SK-N-SH (cell line): ENCODE data around the gene TBL1X. TPM values are rescaled to one million over a fixed set of nuclear protein-coding genes. Genes with fewer than 3 reads are reported as not detected.

Experiments used
- CTCF ChIA-PET: fragments of 300-600, 350-600 bp; formaldehyde crosslinking; extraction: SDS; loops from one replicate; lab custom pipeline; 2021; lab: Yijun Ruan, JAX
- POLR2A ChIA-PET: fragments of 350-600 bp; sonication (Branson Sonifier 250); formaldehyde crosslinking; extraction: SDS; loops from one replicate; lab custom pipeline; 2020; ENCODE audit warnings: antibody characterized with exemption, inconsistent platforms; lab: Yijun Ruan, JAX
- DNase-seq: peaks from one replicate; pipeline ENCODE4 v3.0.0; 2012
- H2AFZ ChIP-seq: fragments of 200-600 bp; sonication (generic); 2 replicates; pipeline ENCODE4 v1.8.1; 2016; ENCODE audit warnings: antibody characterized with exemption, mild to moderate bottlenecking, low read depth
- H3F3A ChIP-seq: fragments of 200-600 bp; sonication (generic); replicated peaks from 2 replicates; pipeline ENCODE3; 2016; ENCODE audit warnings: antibody characterized with exemption, mild to moderate bottlenecking; ENCODE audit not compliant: insufficient read depth
- H3K27ac ChIP-seq, 2 experiments: fragments of 200-500 bp in 1 of 2; fragments of 200-600 bp in 1 of 2; sonication (Bioruptor generic) in 1 of 2; sonication (generic), shearing (Covaris generic) in 1 of 2; 2 replicates each; pipeline versions ENCODE4 v1.5.1 to v1.6.1; 2014 to 2016; ENCODE audit warnings: low read depth in 2 of 2, inconsistent platforms in 1 of 2, low read length in 1 of 2, mild to moderate bottlenecking in 1 of 2, mixed read lengths in 1 of 2
- H3K27me3 ChIP-seq: fragments of 200-600 bp; sonication (generic), shearing (Covaris generic); 2 replicates; pipeline ENCODE4 v1.6.1; 2016; ENCODE audit warnings: mixed run types; ENCODE audit not compliant: insufficient read depth
- H3K36me3 ChIP-seq, 2 experiments: fragments of 200-500 bp in 1 of 2; fragments of 200-600 bp in 1 of 2; sonication (Bioruptor generic) in 1 of 2; sonication (generic) in 1 of 2; replicated peaks in 1 of 2; 2 replicates each; pipeline versions ENCODE3 to v1.5.1; 2014 to 2016; ENCODE audit warnings: low read length in 1 of 2, mild to moderate bottlenecking in 1 of 2; ENCODE audit not compliant: insufficient read depth in 2 of 2, control insufficient read depth in 1 of 2
- H3K4me1 ChIP-seq, 2 experiments: fragments of 200-500 bp in 1 of 2; fragments of 200-600 bp in 1 of 2; sonication (Bioruptor generic) in 1 of 2; sonication (generic), shearing (Covaris generic) in 1 of 2; 2 replicates each; pipeline versions ENCODE4 v1.5.1 to v1.6.1; 2014 to 2016; ENCODE audit warnings: low read depth in 1 of 2, low read length in 1 of 2, mixed run types in 1 of 2; ENCODE audit not compliant: insufficient read depth in 2 of 2, control insufficient read depth in 1 of 2
- H3K4me2 ChIP-seq: fragments of 200-600 bp; sonication (generic), shearing (Covaris generic); 2 replicates; pipeline ENCODE4 v1.6.1; 2017; ENCODE audit warnings: mixed run types
- H3K4me3 ChIP-seq, 2 experiments: fragments of 200-500 bp in 1 of 2; fragments of 200-600 bp in 1 of 2; sonication (Bioruptor generic) in 1 of 2; sonication (generic), shearing (Covaris generic) in 1 of 2; 2 replicates each; pipeline versions ENCODE4 v1.5.1 to v1.8.1; 2014 to 2016; ENCODE audit warnings: low read depth in 2 of 2, inconsistent platforms in 1 of 2, low read length in 1 of 2, mild to moderate bottlenecking in 1 of 2, mixed read lengths in 1 of 2, moderate library complexity in 1 of 2
- H3K79me2 ChIP-seq: fragments of 200-600 bp; sonication (generic); 2 replicates; pipeline ENCODE4 v1.8.1; 2017; ENCODE audit warnings: mild to moderate bottlenecking; ENCODE audit not compliant: insufficient read depth
- H3K9ac ChIP-seq: fragments of 200-600 bp; sonication (generic); 2 replicates; pipeline ENCODE4 v1.6.1; 2017; ENCODE audit warnings: mixed run types
- H3K9me2 ChIP-seq: fragments of 200-600 bp; sonication (generic); 2 replicates; pipeline ENCODE4 v1.6.1; 2017; ENCODE audit warnings: mixed run types
- H3K9me3 ChIP-seq: fragments of 200-600 bp; sonication (generic); 2 replicates; pipeline ENCODE4 v1.6.1; 2017; ENCODE audit warnings: mixed run types, mild to moderate bottlenecking, moderate library complexity
- H4K20me1 ChIP-seq: fragments of 200-600 bp; sonication (generic); 2 replicates; pipeline ENCODE4 v1.6.1; 2017; ENCODE audit warnings: mild to moderate bottlenecking, mixed run types; ENCODE audit not compliant: insufficient read depth
- CHD2 ChIP-seq: fragments of 150-350 bp; IDR thresholded peaks from 2 replicates; pipeline ENCODE4 v1.6.1; 2018; ENCODE audit warnings: low read length; ENCODE audit not compliant: partially characterized antibody
- ELF1 ChIP-seq: IDR thresholded peaks from 2 replicates; pipeline ENCODE4 v1.4.0; 2012
- EZH2phosphoT487 ChIP-seq: fragments of 200-600 bp; sonication (generic); IDR thresholded peaks from 2 replicates; pipeline ENCODE4 v1.6.1; 2017; ENCODE audit warnings: low read depth, mixed run types, mild to moderate bottlenecking, antibody characterized with exemption, moderate library complexity, borderline replicate concordance
- FOSL2 ChIP-seq: IDR thresholded peaks from 2 replicates; pipeline ENCODE4 v1.4.0; 2012; ENCODE audit warnings: low read depth, mild to moderate bottlenecking, moderate library complexity, borderline replicate concordance
- FOXM1 ChIP-seq: IDR thresholded peaks from 2 replicates; pipeline ENCODE4 v1.4.0; 2012; ENCODE audit warnings: low read depth, mild to moderate bottlenecking
- GABPA ChIP-seq: IDR thresholded peaks from 2 replicates; pipeline ENCODE4 v1.4.0; 2012; ENCODE audit warnings: low read depth, mild to moderate bottlenecking
- GATA2 ChIP-seq: sonication (generic); formaldehyde crosslinking; IDR thresholded peaks from 2 replicates; pipeline ENCODE4 v1.5.0; 2020; ENCODE audit warnings: mild to moderate bottlenecking, missing genetic modification reagents
- MEF2A ChIP-seq: IDR thresholded peaks from 2 replicates; pipeline ENCODE4 v1.4.0; 2012; ENCODE audit warnings: low read depth, borderline replicate concordance
- NFIC ChIP-seq: IDR thresholded peaks from 2 replicates; pipeline ENCODE4 v1.4.0; 2012; ENCODE audit warnings: borderline replicate concordance
- NRF1 ChIP-seq: IDR thresholded peaks from 2 replicates; pipeline ENCODE4 v1.6.1; 2012; ENCODE audit warnings: low read depth, mild to moderate bottlenecking, low read length
- PBX3 ChIP-seq: IDR thresholded peaks from 2 replicates; pipeline ENCODE4; 2012
- POLR2AphosphoS5 ChIP-seq: IDR thresholded peaks from 2 replicates; pipeline ENCODE4 v1.6.1; 2012; ENCODE audit warnings: low read depth, low read length
- RAD21 ChIP-seq: IDR thresholded peaks from 2 replicates; pipeline ENCODE4 v1.6.1; 2012; ENCODE audit warnings: mild to moderate bottlenecking, low read length
- RFX5 ChIP-seq: IDR thresholded peaks from 2 replicates; pipeline ENCODE4 v1.6.1; 2012; ENCODE audit warnings: mild to moderate bottlenecking, improper control_type of control experiment, low read length
- RXRA ChIP-seq: IDR thresholded peaks from 2 replicates; pipeline ENCODE4 v1.4.0; 2012; ENCODE audit warnings: low read depth, mild to moderate bottlenecking, borderline replicate concordance
- SIN3A ChIP-seq: IDR thresholded peaks from 2 replicates; pipeline ENCODE4 v1.6.1; 2012; ENCODE audit warnings: low read depth, mild to moderate bottlenecking, low read length, moderate library complexity, borderline replicate concordance
- SMC3 ChIP-seq: IDR thresholded peaks from 2 replicates; pipeline ENCODE4 v1.6.1; 2012; ENCODE audit warnings: low read depth, low read length, improper control_type of control experiment
- TCF12 ChIP-seq: IDR thresholded peaks from 2 replicates; pipeline ENCODE4 v1.4.0; 2012
- TEAD4 ChIP-seq: IDR thresholded peaks from 2 replicates; pipeline ENCODE4 v1.4.0; 2012; ENCODE audit warnings: mild to moderate bottlenecking, borderline replicate concordance; ENCODE audit not compliant: insufficient read depth
- USF1 ChIP-seq: IDR thresholded peaks from 2 replicates; pipeline ENCODE4 v1.4.0; 2012; ENCODE audit warnings: low read depth, borderline replicate concordance
- USF2 ChIP-seq: fragments of 150-350 bp; IDR thresholded peaks from 2 replicates; pipeline ENCODE4 v1.6.1; 2017; ENCODE audit warnings: antibody characterized with exemption, low read length, low read depth, borderline replicate concordance
- ZBTB33 ChIP-seq: IDR thresholded peaks from 2 replicates; pipeline ENCODE4 v1.4.0; 2012; ENCODE audit warnings: low read depth, borderline replicate concordance
- WGBS: methylation state at CpG from one replicate; pipeline ENCODE4 v1.1.6; 2017; ENCODE audit warnings: low lambda C conversion rate; 5-methylcytosine and 5-hydroxymethylcytosine counted together
- polyA plus RNA-seq, 3 experiments: library from polyadenylated mRNA; depleted of rRNA; stranded (reverse); fragments of >200 nt; gene quantifications; 2 replicates each; pipeline ENCODE4 v1.2.3, GENCODE V29; 2012
- TF ChIP-seq, protein P1 (sequence below): fragments of 200-600 bp; sonication (generic); IDR thresholded peaks from 2 replicates; pipeline ENCODE4 v1.6.1; 2017; ENCODE audit warnings: antibody characterized with exemption, mild to moderate bottlenecking, moderate library complexity
- TF ChIP-seq, protein P2 (sequence below): IDR thresholded peaks from 2 replicates; pipeline ENCODE4 v1.4.0; 2012; ENCODE audit warnings: low read depth

Gene TBL1X
- polyA plus RNA-seq, 1 of the 3 experiments (the other 2 are of a cell fraction): 10.6 TPM

- peaks cover 4% of the 10 kb centered on the region; the same call in 1 of the 2 replicates for H3K27me3 ChIP-seq
- ChIA-PET CTCF (no interaction called here), POLR2A (no interaction called here)
- H3K9ac ChIP-seq: no peak overlapping the region
- WGBS: 11% methylated on average over 3 of the region's 3 CpGs
- no peaks in the 10 kb centered on the region for H4K20me1 ChIP-seq
- no peaks in the 10 kb centered on the region for H3K4me1 ChIP-seq
- no peaks in the 10 kb centered on the region for H3K79me2 ChIP-seq
- TF ChIP-seq ELF1 (no peak), RFX5 (no peak), FOSL2 (no peak), USF1 (no peak), TCF12 (no peak), USF2 (no peak), SMC3 (no peak), FOXM1 (no peak), GATA2 (CRISPR knock-in tag) (no peak), TEAD4 (no peak), EZH2phosphoT487 (no peak), CHD2 (no peak), GABPA (no peak), SIN3A (no peak)
- TF ChIP-seq, protein P1, sequence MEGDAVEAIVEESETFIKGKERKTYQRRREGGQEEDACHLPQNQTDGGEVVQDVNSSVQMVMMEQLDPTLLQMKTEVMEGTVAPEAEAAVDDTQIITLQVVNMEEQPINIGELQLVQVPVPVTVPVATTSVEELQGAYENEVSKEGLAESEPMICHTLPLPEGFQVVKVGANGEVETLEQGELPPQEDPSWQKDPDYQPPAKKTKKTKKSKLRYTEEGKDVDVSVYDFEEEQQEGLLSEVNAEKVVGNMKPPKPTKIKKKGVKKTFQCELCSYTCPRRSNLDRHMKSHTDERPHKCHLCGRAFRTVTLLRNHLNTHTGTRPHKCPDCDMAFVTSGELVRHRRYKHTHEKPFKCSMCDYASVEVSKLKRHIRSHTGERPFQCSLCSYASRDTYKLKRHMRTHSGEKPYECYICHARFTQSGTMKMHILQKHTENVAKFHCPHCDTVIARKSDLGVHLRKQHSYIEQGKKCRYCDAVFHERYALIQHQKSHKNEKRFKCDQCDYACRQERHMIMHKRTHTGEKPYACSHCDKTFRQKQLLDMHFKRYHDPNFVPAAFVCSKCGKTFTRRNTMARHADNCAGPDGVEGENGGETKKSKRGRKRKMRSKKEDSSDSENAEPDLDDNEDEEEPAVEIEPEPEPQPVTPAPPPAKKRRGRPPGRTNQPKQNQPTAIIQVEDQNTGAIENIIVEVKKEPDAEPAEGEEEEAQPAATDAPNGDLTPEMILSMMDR: no peak
- TF ChIP-seq, protein P2, sequence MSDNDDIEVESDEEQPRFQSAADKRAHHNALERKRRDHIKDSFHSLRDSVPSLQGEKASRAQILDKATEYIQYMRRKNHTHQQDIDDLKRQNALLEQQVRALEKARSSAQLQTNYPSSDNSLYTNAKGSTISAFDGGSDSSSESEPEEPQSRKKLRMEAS: no peak
- no peak overlapping the region for H3K4me2 ChIP-seq
- no peaks in the 10 kb centered on the region for H3K36me3 ChIP-seq
- DNase-seq: no peak
- H2AFZ ChIP-seq: no peak overlapping the region
- no peak overlapping the region for H3K27ac ChIP-seq
- no peaks in the 10 kb centered on the region for H3K9me3 ChIP-seq
- H3F3A ChIP-seq: no peaks in the 10 kb centered on the region
- H3K9me2 ChIP-seq: no peaks in the 10 kb centered on the region
- no peak overlapping the region for H3K4me3 ChIP-seq
These were observed 273.3 kb downstream of the TBL1X start for GRCh38 chrX:9738151-9738550.

DNA sequence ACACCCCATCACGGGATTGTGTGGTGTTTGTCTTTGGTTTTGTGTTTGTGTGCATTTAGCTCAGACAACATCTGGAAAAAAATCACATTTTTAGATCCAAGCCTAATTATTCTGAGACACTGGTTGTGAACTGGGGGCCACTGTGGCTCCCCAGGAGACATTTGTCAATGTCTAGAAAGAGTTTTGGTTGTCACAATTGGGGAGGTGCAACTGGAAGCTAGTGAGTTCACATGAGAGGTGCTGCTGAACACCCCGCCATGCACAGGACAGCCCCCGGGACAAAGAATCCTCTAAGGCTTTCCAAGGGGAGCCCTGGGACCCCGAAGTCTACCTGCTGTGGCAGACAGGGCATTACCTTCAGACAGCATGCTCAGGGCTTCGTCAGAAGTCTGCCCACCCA lies 274.3 kb downstream of the TBL1X start:
- Histone ChIP-seq H3K36me3 (no peaks in the 10 kb centered on the region), H3K9me3 (no peaks in the 10 kb centered on the region), H4K20me1 (no peaks in the 10 kb centered on the region), H3K27ac (no peak overlapping the region), H3K79me2 (no peaks in the 10 kb centered on the region), H3K9me2 (no peaks in the 10 kb centered on the region), H3K4me3 (no peak overlapping the region), H2AFZ (no peak overlapping the region), H3K4me1 (no peaks in the 10 kb centered on the region), H3K4me2 (no peak overlapping the region), H3K9ac (no peak overlapping the region), H3K27me3 (peaks cover 4% of the 10 kb centered on the region; the same call in 1 of the 2 replicates), H3F3A (no peaks in the 10 kb centered on the region)
- DNase-seq: no peak
- ChIA-PET CTCF (no interaction called here), POLR2A (no interaction called here)
- WGBS: 25% methylated on average over 3 of the region's 5 CpGs
- no peak for TF ChIP-seq NRF1
- no peak for TF ChIP-seq GABPA
- TF ChIP-seq RAD21: no peak
- TF ChIP-seq TCF12: no peak
- TF ChIP-seq RFX5: no peak
- TF ChIP-seq NFIC: no peak
- no peak for TF ChIP-seq POLR2AphosphoS5
- no peak for TF ChIP-seq MEF2A
- TF ChIP-seq PBX3: no peak
- TF ChIP-seq FOXM1: no peak
- no peak for TF ChIP-seq RXRA
- TF ChIP-seq ZBTB33: no peak
- no peak for TF ChIP-seq EZH2phosphoT487
